K562 (cell line): ENCODE measurements around the gene ALOX12. TPM values are rescaled to one million over a fixed set of nuclear protein-coding genes. Genes with fewer than 3 reads are reported as not detected.

Source experiments
- C11orf30 ChIP-seq: fragments of 450-650 bp; IDR thresholded peaks from 2 replicates; pipeline ENCODE4 v1.6.1; 2016; ENCODE audit warnings: low read depth, mild to moderate bottlenecking
- EP400 ChIP-seq: fragments of 450-650 bp; IDR thresholded peaks from 2 replicates; pipeline ENCODE4 v1.6.1; 2017; ENCODE audit warnings: antibody characterized with exemption, mild to moderate bottlenecking, moderate library complexity
- FOXM1 ChIP-seq, 2 experiments: fragments of 450-650 bp in 1 of 2; sonication (generic) in 1 of 2; formaldehyde crosslinking in 1 of 2; IDR thresholded peaks; 2 replicates each; pipeline versions ENCODE4 v1.6.1 to v1.9.0; 2017 to 2022; ENCODE audit warnings: low read depth in 2 of 2, mild to moderate bottlenecking in 2 of 2, missing genetic modification reagents in 1 of 2, moderate library complexity in 1 of 2
- GATAD2B ChIP-seq: fragments of 450-650 bp; IDR thresholded peaks from 2 replicates; pipeline ENCODE4 v1.6.1; 2017; ENCODE audit warnings: mild to moderate bottlenecking, borderline replicate concordance
- JUND ChIP-seq, 2 experiments: IDR thresholded peaks; 2 replicates in 1 of 2; 3 replicates in 1 of 2; pipeline ENCODE4 v1.6.1; 2011; ENCODE audit warnings: borderline replicate concordance in 2 of 2, low read depth in 2 of 2, low read length in 2 of 2, improper control_type of control experiment in 1 of 2, missing biosample characterization in 1 of 2, missing genetic modification characterization in 1 of 2, missing genetic modification reagents in 1 of 2
- KDM4B ChIP-seq, 2 experiments: fragments of 450-650 bp in 1 of 2; sonication (generic) in 1 of 2; IDR thresholded peaks; 2 replicates each; pipeline ENCODE4 v1.6.1; 2016 to 2017; ENCODE audit warnings: borderline replicate concordance in 2 of 2, antibody characterized with exemption in 1 of 2, low read depth in 1 of 2, mild to moderate bottlenecking in 1 of 2
- MAZ ChIP-seq, 2 experiments: fragments of 450-650 bp in 1 of 2; sonication (generic) in 1 of 2; formaldehyde crosslinking; IDR thresholded peaks in 1 of 2; conservative IDR thresholded peaks in 1 of 2; 2 replicates each; pipeline versions ENCODE4 v1.4.0 to v1.5.0; 2020; ENCODE audit warnings: mild to moderate bottlenecking in 1 of 2, missing genetic modification reagents in 1 of 2
- MTA3 ChIP-seq: fragments of 450-650 bp; formaldehyde crosslinking; IDR thresholded peaks from 2 replicates; pipeline ENCODE4 v1.6.1; 2017; ENCODE audit warnings: mild to moderate bottlenecking, borderline replicate concordance
- NR2C2 ChIP-seq, 2 experiments: fragments of 200-800 bp in 1 of 2; sonication (Bioruptor generic) in 1 of 2; sonication (generic) in 1 of 2; formaldehyde crosslinking in 1 of 2; IDR thresholded peaks; 2 replicates each; pipeline versions ENCODE4 v1.6.1 to v1.8.0; 2016 to 2022; ENCODE audit warnings: mild to moderate bottlenecking in 1 of 2, missing compliant biosample characterization in 1 of 2, missing genetic modification characterization in 1 of 2, missing genetic modification reagents in 1 of 2
- NR2F6 ChIP-seq: fragments of 450-650 bp; formaldehyde crosslinking; IDR thresholded peaks from 2 replicates; pipeline ENCODE4 v1.4.0; 2020; ENCODE audit warnings: mild to moderate bottlenecking
- RFX7 ChIP-seq: fragments of 250-450 bp; sonication (Bioruptor Pico); IDR thresholded peaks from 2 replicates; pipeline ENCODE4 v1.5.1; 2021; ENCODE audit warnings: mild to moderate bottlenecking
- SAP30 ChIP-seq: fragments of 200-600 bp; sonication (generic); IDR thresholded peaks from 2 replicates; pipeline ENCODE4 v1.6.1; 2012; ENCODE audit warnings: borderline replicate concordance, low read depth, mild to moderate bottlenecking, moderate library complexity, low read length, control low read depth, inconsistent platforms; ENCODE audit not compliant: insufficient read depth, poor library complexity, severe bottlenecking
- SIN3A ChIP-seq, 2 experiments: fragments of 150-350 bp in 1 of 2; IDR thresholded peaks; 2 replicates each; pipeline ENCODE4 v1.6.1; 2011 to 2016; ENCODE audit warnings: borderline replicate concordance in 2 of 2, low read depth in 2 of 2, low read length in 2 of 2, mild to moderate bottlenecking in 2 of 2, moderate library complexity in 2 of 2; ENCODE audit not compliant: control insufficient read depth in 1 of 2
- SP2 ChIP-seq: IDR thresholded peaks from 2 replicates; pipeline ENCODE4 v1.6.1; 2011; ENCODE audit warnings: mild to moderate bottlenecking, low read depth, low read length, moderate library complexity; ENCODE audit not compliant: poor library complexity, severe bottlenecking; ENCODE audit errors: extremely low read depth
- SPI1 ChIP-seq: IDR thresholded peaks from 2 replicates; pipeline ENCODE4 v1.6.1; 2011; ENCODE audit warnings: low read depth, low read length, control low read depth, borderline replicate concordance
- VEZF1 ChIP-seq: fragments of 200-800 bp; sonication (Bioruptor generic); IDR thresholded peaks from 2 replicates; pipeline ENCODE4 v1.6.1; 2017; ENCODE audit warnings: missing genetic modification characterization, missing compliant biosample characterization
- ZNF263 ChIP-seq: sonication (generic); formaldehyde crosslinking; IDR thresholded peaks from 2 replicates; pipeline ENCODE4 v1.8.0; 2022; ENCODE audit warnings: mild to moderate bottlenecking, missing genetic modification reagents, borderline replicate concordance
- polyA plus RNA-seq, 8 experiments: library from polyadenylated mRNA; depleted of rRNA in 4 of 8; stranded (reverse) in 5 of 8; unstranded in 3 of 8; fragments of >200 nt; fragmentation: Nextera tagmentation in 2 of 8; fragmentation: Illumina TruSeq in 1 of 8; extraction: Ambion mirVana in 2 of 8; extraction: Trizol in 1 of 8; gene quantifications; 2 replicates each; pipeline versions ENCODE4 v1.2.1 to v1.2.3, GENCODE V29; 2011 to 2014; ENCODE audit warnings: inconsistent platforms in 1 of 8, missing spikeins in 1 of 8
- total RNA-seq, 7 experiments: library from RNA; depleted of rRNA in 6 of 7; stranded (reverse); fragments of >200 nt in 6 of 7; fragmentation: Illumina TruSeq in 2 of 7; extraction: Trizol in 2 of 7; gene quantifications; 2 replicates each; pipeline versions ENCODE4 v1.2.1 to v1.2.3, GENCODE V29; 2011 to 2021; ENCODE audit warnings: low replicate concordance in 1 of 7
- TF ChIP-seq, protein P1 (sequence below): sonication (generic); formaldehyde crosslinking; IDR thresholded peaks from 2 replicates; pipeline ENCODE4 v1.8.0; 2022; ENCODE audit warnings: mild to moderate bottlenecking, missing genetic modification reagents

ALOX12 gene
- total and polyA plus RNA-seq, 9 of the 15 experiments (the other 6 are each of a cell fraction or from before 2014, with no cell fraction given), result 0.09 to 1.1 (median 0.47) TPM; not detected in 1

- TF ChIP-seq, protein P1, sequence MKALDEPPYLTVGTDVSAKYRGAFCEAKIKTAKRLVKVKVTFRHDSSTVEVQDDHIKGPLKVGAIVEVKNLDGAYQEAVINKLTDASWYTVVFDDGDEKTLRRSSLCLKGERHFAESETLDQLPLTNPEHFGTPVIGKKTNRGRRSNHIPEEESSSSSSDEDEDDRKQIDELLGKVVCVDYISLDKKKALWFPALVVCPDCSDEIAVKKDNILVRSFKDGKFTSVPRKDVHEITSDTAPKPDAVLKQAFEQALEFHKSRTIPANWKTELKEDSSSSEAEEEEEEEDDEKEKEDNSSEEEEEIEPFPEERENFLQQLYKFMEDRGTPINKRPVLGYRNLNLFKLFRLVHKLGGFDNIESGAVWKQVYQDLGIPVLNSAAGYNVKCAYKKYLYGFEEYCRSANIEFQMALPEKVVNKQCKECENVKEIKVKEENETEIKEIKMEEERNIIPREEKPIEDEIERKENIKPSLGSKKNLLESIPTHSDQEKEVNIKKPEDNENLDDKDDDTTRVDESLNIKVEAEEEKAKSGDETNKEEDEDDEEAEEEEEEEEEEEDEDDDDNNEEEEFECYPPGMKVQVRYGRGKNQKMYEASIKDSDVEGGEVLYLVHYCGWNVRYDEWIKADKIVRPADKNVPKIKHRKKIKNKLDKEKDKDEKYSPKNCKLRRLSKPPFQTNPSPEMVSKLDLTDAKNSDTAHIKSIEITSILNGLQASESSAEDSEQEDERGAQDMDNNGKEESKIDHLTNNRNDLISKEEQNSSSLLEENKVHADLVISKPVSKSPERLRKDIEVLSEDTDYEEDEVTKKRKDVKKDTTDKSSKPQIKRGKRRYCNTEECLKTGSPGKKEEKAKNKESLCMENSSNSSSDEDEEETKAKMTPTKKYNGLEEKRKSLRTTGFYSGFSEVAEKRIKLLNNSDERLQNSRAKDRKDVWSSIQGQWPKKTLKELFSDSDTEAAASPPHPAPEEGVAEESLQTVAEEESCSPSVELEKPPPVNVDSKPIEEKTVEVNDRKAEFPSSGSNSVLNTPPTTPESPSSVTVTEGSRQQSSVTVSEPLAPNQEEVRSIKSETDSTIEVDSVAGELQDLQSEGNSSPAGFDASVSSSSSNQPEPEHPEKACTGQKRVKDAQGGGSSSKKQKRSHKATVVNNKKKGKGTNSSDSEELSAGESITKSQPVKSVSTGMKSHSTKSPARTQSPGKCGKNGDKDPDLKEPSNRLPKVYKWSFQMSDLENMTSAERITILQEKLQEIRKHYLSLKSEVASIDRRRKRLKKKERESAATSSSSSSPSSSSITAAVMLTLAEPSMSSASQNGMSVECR (CRISPR knock-in tag), result peak; percentile 67; the same call in 1 of the 2 replicates
- TF ChIP-seq RFX7 (no peak), ZNF263 (CRISPR knock-in tag) (peak; percentile 52; the same call in 1 of the 2 replicates), C11orf30 (peak; percentile 54), FOXM1 (IDR thresholded peaks at IDR 0.05; ENCODE audit: low read depth) (no peak), FOXM1 (CRISPR knock-in tag; IDR thresholded peaks at IDR 0.05; ENCODE audit: low read depth) (no peak), NR2F6 (CRISPR knock-in tag) (0 out of 2 replicates have a peak, but pooled peaks have one; percentile 14), GATAD2B (peak; percentile 100), EP400 (peak; percentile 54; the same call in 1 of the 2 replicates), SPI1 (peak; percentile 93), VEZF1 (peak; percentile 96), KDM4B (IDR thresholded peaks at IDR 0.05; ENCODE audit: borderline replicate concordance in 2 of 2, low read depth in 1 of 2) (no peak), MAZ (CRISPR knock-in tag; conservative IDR thresholded peaks at IDR 0.05 in 1 of 2, IDR thresholded peaks at IDR 0.05 in 1 of 2) (peak; percentile 90 to 94), SP2 (peak; percentile 43), JUND (IDR thresholded peaks at IDR 0.05; ENCODE audit: borderline replicate concordance, low read depth, low read length) (peak; percentile 90), JUND (tag; IDR thresholded peaks at IDR 0.05; ENCODE audit: borderline replicate concordance, low read depth, low read length) (peak; percentile 77; the same call in 1 of the 3 replicates), SIN3A (IDR thresholded peaks at IDR 0.05; ENCODE audit: borderline replicate concordance in 2 of 2, control insufficient read depth in 1 of 2, low read depth in 2 of 2, low read length in 2 of 2) (0 out of 4 replicates have a peak, but pooled peaks of 1 of the 2 experiments have one; percentile 15), SAP30 (peak; percentile 21), MTA3 (peak; percentile 91), NR2C2 (CRISPR knock-in tag; IDR thresholded peaks at IDR 0.05) (no peak), NR2C2 (tag; IDR thresholded peaks at IDR 0.05) (no peak; the same call in 1 of the 2 replicates)
Observed at GRCh38 chr17:7014261-7014994, 18.6 kb downstream of the ALOX12 start (continued).
